IMR-90 (cell line): Measurements from ENCODE around the gene NREP. TPM values are rescaled to one million over a fixed set of nuclear protein-coding genes. Genes with fewer than 3 reads are reported as not detected.

ENCODE experiments used
- ATAC-seq: fragments of 200-7000 bp; cut with Tn5 transposase; 2 replicates; pipeline ENCODE4 v1.9.1; 2020; ENCODE audit warnings: low read depth, mild to moderate bottlenecking, moderate library complexity
- BruUV-seq: library from RNA; stranded (reverse); fragments of 400-500 nt; replicated peaks from 2 replicates; lab custom pipeline; 2021; lab: Mats Ljungman, UMichigan
- CTCF ChIA-PET: fragments of 300-600 bp; formaldehyde crosslinking; extraction: SDS; loops from one replicate; lab custom pipeline; 2021; ENCODE audit warnings: antibody characterized with exemption; lab: Yijun Ruan, JAX
- POLR2A ChIA-PET: fragments of 300-600 bp; sonication (Branson Sonifier 250); formaldehyde crosslinking; loops from one replicate; lab custom pipeline; 2022; ENCODE audit warnings: antibody characterized with exemption; ENCODE audit not compliant: unreplicated experiment; lab: Charles Lee
- DNase-seq: peaks from one replicate; pipeline ENCODE4 v3.0.0; 2013
- H2AFZ ChIP-seq: replicated peaks from 2 replicates; pipeline ENCODE3; 2013; ENCODE audit warnings: low read length, mild to moderate bottlenecking; ENCODE audit not compliant: poor library complexity
- H2AK5ac ChIP-seq: 2 replicates; pipeline ENCODE4 v1.6.1; 2013; ENCODE audit warnings: low read depth, low read length, inconsistent platforms
- H2AK9ac ChIP-seq: replicated peaks from 2 replicates; pipeline ENCODE3; 2013; ENCODE audit warnings: mild to moderate bottlenecking, low read depth, low read length, moderate library complexity; ENCODE audit not compliant: poor library complexity
- H2BK120ac ChIP-seq: 2 replicates; pipeline ENCODE4 v1.6.1; 2013; ENCODE audit warnings: low read depth, low read length, inconsistent platforms
- H2BK15ac ChIP-seq: 3 replicates; pipeline ENCODE4 v1.6.1; 2013; ENCODE audit warnings: low read depth, low read length, inconsistent platforms
- H2BK20ac ChIP-seq: 2 replicates; pipeline ENCODE4 v1.6.1; 2013; ENCODE audit warnings: low read depth, mild to moderate bottlenecking, inconsistent platforms, low read length, moderate library complexity
- H2BK5ac ChIP-seq: 2 replicates; pipeline ENCODE4 v1.6.1; 2013; ENCODE audit warnings: mild to moderate bottlenecking, low read depth, low read length, inconsistent platforms; ENCODE audit not compliant: poor library complexity, severe bottlenecking
- H3K14ac ChIP-seq: replicated peaks from 2 replicates; pipeline ENCODE4 v1.6.1; 2013; ENCODE audit warnings: low read depth, low read length, inconsistent platforms
- H3K18ac ChIP-seq: 2 replicates; pipeline ENCODE4 v1.6.1; 2013; ENCODE audit warnings: low read depth, low read length, control low read depth
- H3K23ac ChIP-seq: 2 replicates; pipeline ENCODE4 v1.6.1; 2013; ENCODE audit warnings: low read depth, low read length, inconsistent platforms
- H3K27ac ChIP-seq: 2 replicates; pipeline ENCODE4 v1.5.1; 2013; ENCODE audit warnings: mild to moderate bottlenecking, control low read depth, low read length; ENCODE audit not compliant: insufficient read depth
- H3K27me3 ChIP-seq: 2 replicates; pipeline ENCODE4 v1.6.1; 2013; ENCODE audit warnings: low read length; ENCODE audit not compliant: control insufficient read depth, insufficient read depth
- H3K36me3 ChIP-seq: 2 replicates; pipeline ENCODE4 v1.6.1; 2013; ENCODE audit warnings: low read length, mixed read lengths; ENCODE audit not compliant: control insufficient read depth, insufficient read depth
- H3K4ac ChIP-seq: 2 replicates; pipeline ENCODE4 v1.6.1; 2013; ENCODE audit warnings: low read depth, low read length, inconsistent platforms
- H3K4me1 ChIP-seq: 2 replicates; pipeline ENCODE4 v1.6.1; 2013; ENCODE audit warnings: low read length, mixed read lengths; ENCODE audit not compliant: control insufficient read depth, insufficient read depth
- H3K4me2 ChIP-seq: 2 replicates; pipeline ENCODE4 v1.6.1; 2013; ENCODE audit warnings: low read depth, mild to moderate bottlenecking, control low read depth, low read length, moderate library complexity
- H3K4me3 ChIP-seq: 2 replicates; pipeline ENCODE4 v1.5.1; 2013; ENCODE audit warnings: low read depth, mild to moderate bottlenecking, control low read depth, low read length, moderate library complexity; ENCODE audit not compliant: insufficient read depth
- H3K56ac ChIP-seq: 2 replicates; pipeline ENCODE4 v1.6.1; 2013; ENCODE audit warnings: low read length, inconsistent platforms; ENCODE audit not compliant: insufficient read depth; ENCODE audit errors: extremely low read depth
- H3K79me1 ChIP-seq, 2 experiments: 2 replicates each; pipeline ENCODE4 v1.6.1; 2013; ENCODE audit warnings: low read length in 2 of 2, inconsistent platforms in 1 of 2, low read depth in 1 of 2
- H3K9ac ChIP-seq: 2 replicates; pipeline ENCODE4 v1.6.1; 2013; ENCODE audit warnings: low read depth, low read length, control low read depth
- H3K9me1 ChIP-seq: 2 replicates; pipeline ENCODE4 v1.6.1; 2013; ENCODE audit warnings: low read length, inconsistent platforms; ENCODE audit not compliant: insufficient read depth
- H3K9me3 ChIP-seq: 2 replicates; pipeline ENCODE4 v1.6.1; 2013; ENCODE audit warnings: low read length; ENCODE audit not compliant: control insufficient read depth, insufficient read depth
- H4K20me1 ChIP-seq: 2 replicates; pipeline ENCODE4 v1.6.1; 2013; ENCODE audit warnings: low read length, inconsistent platforms; ENCODE audit not compliant: insufficient read depth
- H4K5ac ChIP-seq: 2 replicates; pipeline ENCODE4 v1.6.1; 2013; ENCODE audit warnings: mild to moderate bottlenecking, low read depth, low read length, control low read depth
- H4K8ac ChIP-seq, 2 experiments: 2 replicates each; pipeline ENCODE4 v1.6.1; 2013; ENCODE audit warnings: low read depth in 2 of 2, low read length in 2 of 2, control low read depth in 1 of 2, inconsistent platforms in 1 of 2
- H4K91ac ChIP-seq: 2 replicates; pipeline ENCODE4 v1.6.1; 2013; ENCODE audit warnings: low read depth, low read length, inconsistent platforms; ENCODE audit not compliant: insufficient read depth
- BHLHE40 ChIP-seq: fragments of 150-350 bp; IDR thresholded peaks from 2 replicates; pipeline ENCODE4 v1.6.1; 2016; ENCODE audit warnings: mild to moderate bottlenecking, low read depth, low read length
- CEBPB ChIP-seq: IDR thresholded peaks from 2 replicates; pipeline ENCODE4 v1.6.1; 2012; ENCODE audit warnings: low read depth, low read length, improper control_type of control experiment
- CHD1 ChIP-seq: IDR thresholded peaks from 2 replicates; pipeline ENCODE4 v1.6.1; 2012; ENCODE audit warnings: low read depth, low read length, improper control_type of control experiment
- CTCF ChIP-seq: conservative IDR thresholded peaks from 2 replicates; pipeline ENCODE4 v1.5.1; 2012; ENCODE audit warnings: mild to moderate bottlenecking, low read depth, low read length, improper control_type of control experiment
- ELK1 ChIP-seq: fragments of 150-350 bp; IDR thresholded peaks from 2 replicates; pipeline ENCODE4 v1.6.1; 2016; ENCODE audit warnings: low read depth, mild to moderate bottlenecking, low read length, moderate library complexity, borderline replicate concordance
- FOS ChIP-seq: fragments of 150-350 bp; IDR thresholded peaks from 2 replicates; pipeline ENCODE4 v1.6.1; 2016; ENCODE audit warnings: low read depth, low read length
- MAFK ChIP-seq: IDR thresholded peaks from 2 replicates; pipeline ENCODE4 v1.6.1; 2012; ENCODE audit warnings: low read depth, low read length, improper control_type of control experiment
- MAZ ChIP-seq: IDR thresholded peaks from 2 replicates; pipeline ENCODE4 v1.6.1; 2012; ENCODE audit warnings: low read depth, mild to moderate bottlenecking, low read length, improper control_type of control experiment, moderate library complexity, borderline replicate concordance
- MXI1 ChIP-seq: IDR thresholded peaks from 2 replicates; pipeline ENCODE4 v1.6.1; 2012; ENCODE audit warnings: low read depth, mild to moderate bottlenecking, low read length, moderate library complexity, borderline replicate concordance
- NFE2L2 ChIP-seq: fragments of 150-350 bp; IDR thresholded peaks from 2 replicates; pipeline ENCODE4 v1.6.1; 2016; ENCODE audit warnings: low read depth, mild to moderate bottlenecking, low read length
- POLR2A ChIP-seq: IDR thresholded peaks from 2 replicates; pipeline ENCODE4 v1.6.1; 2012; ENCODE audit warnings: mild to moderate bottlenecking, low read depth, low read length
- RAD21 ChIP-seq: IDR thresholded peaks from 2 replicates; pipeline ENCODE4 v1.6.1; 2012; ENCODE audit warnings: low read length, improper control_type of control experiment
- RCOR1 ChIP-seq: IDR thresholded peaks from 2 replicates; pipeline ENCODE4 v1.6.1; 2012; ENCODE audit warnings: mild to moderate bottlenecking, low read length, improper control_type of control experiment; ENCODE audit not compliant: insufficient replicate concordance
- RFX5 ChIP-seq: IDR thresholded peaks from 2 replicates; pipeline ENCODE4 v1.8.0; 2012; ENCODE audit warnings: low read depth, mild to moderate bottlenecking, low read length, moderate library complexity
- SMC3 ChIP-seq: fragments of 150-350 bp; IDR thresholded peaks from 2 replicates; pipeline ENCODE4 v1.6.1; 2016; ENCODE audit warnings: low read depth, mild to moderate bottlenecking, antibody characterized with exemption, low read length, moderate library complexity
- USF2 ChIP-seq: fragments of 150-350 bp; IDR thresholded peaks from 2 replicates; pipeline ENCODE4 v1.6.1; 2017; ENCODE audit warnings: mild to moderate bottlenecking, antibody characterized with exemption, low read length, low read depth
- whole genome bisulfite sequencing, 2 experiments: methylation state at CpG; one replicate each; pipeline versions ENCODE4 v1.1.5 to v1.1.7; 2013; ENCODE audit warnings: missing lambda C conversion rate in 2 of 2; ENCODE audit not compliant: insufficient read length in 1 of 2; ENCODE audit errors: extremely low coverage in 2 of 2; 5-methylcytosine and 5-hydroxymethylcytosine counted together
- dilution Hi-C: fragments of 300-500 bp; cut with HindIII; formaldehyde crosslinking; loops from one replicate; pipeline ENCODE4 v1.14.3; 2018; ENCODE audit warnings: low sequenced_read_pairs; ENCODE audit not compliant: unreplicated experiment
- in situ Hi-C: fragments of 300-500 bp; cut with MboI; formaldehyde crosslinking; loops from 3 replicates; pipeline ENCODE4 v1.14.3; 2019; ENCODE audit warnings: low sequenced_read_pairs, inconsistent platforms, mixed read lengths
- intact Hi-C: fragments of 100-400 bp; cut with micrococcal nuclease; formaldehyde crosslinking; loops from 2 replicates; pipeline ENCODE4 v1.10.0; 2022
- polyA plus RNA-seq, 3 experiments: library from polyadenylated mRNA; depleted of rRNA; stranded (reverse); fragments of >200 nt; gene quantifications; 2 replicates each; pipeline ENCODE4 v1.2.3, GENCODE V29; 2012; ENCODE audit warnings: low replicate concordance in 1 of 3
- total RNA-seq: library from RNA; depleted of rRNA; stranded (reverse); fragments of >200 nt; gene quantifications from 2 replicates; pipeline ENCODE4 v1.2.3, GENCODE V29; 2012

The NREP gene
- total and polyA plus RNA-seq, 2 of the 4 experiments (the other 2 are of a cell fraction): 178 to 277 TPM

- Histone ChIP-seq H2BK120ac (no peak overlapping the region), H2AK9ac (no peak overlapping the region), H3K56ac (no peak overlapping the region), H3K18ac (no peak overlapping the region), H3K9ac (no peak overlapping the region), H4K20me1 (no peaks in the 10 kb centered on the region), H2BK5ac (no peak overlapping the region), H3K4me3 (no peak overlapping the region), H3K4me1 (peaks cover 15% of the 10 kb centered on the region), H3K27ac (no peak overlapping the region), H4K8ac (no peak overlapping the region), H3K9me1 (peaks cover 10% of the 10 kb centered on the region), H2BK15ac (no peak overlapping the region), H2BK20ac (no peak overlapping the region), H3K4ac (no peak overlapping the region), H3K4me2 (no peak overlapping the region), H3K23ac (no peak overlapping the region), H3K36me3 (peaks cover 30% of the 10 kb centered on the region), H3K27me3 (no peaks in the 10 kb centered on the region), H4K91ac (no peak overlapping the region), H3K9me3 (no peaks in the 10 kb centered on the region), H2AK5ac (0 out of 2 replicates have a peak overlapping the region, but pooled peaks have one; percentile 11), H4K5ac (no peak overlapping the region), H3K79me1 (peaks cover 16 to 40% of the 10 kb centered on the region in 2 experiments), H2AFZ (no peak overlapping the region), H3K14ac (no peak overlapping the region)
- ATAC-seq: no peak
- dilution Hi-C loops: no loop called here
- CTCF ChIA-PET: no interaction called here
- WGBS, 2 experiments: no CpG with 5 or more reads among the region's 7 CpGs
- no TSS peak for BruUV-seq
- no peak for DNase-seq
- POLR2A ChIA-PET: no interaction called here
- intact Hi-C loops: no loop called here
- TF ChIP-seq RCOR1 (no peak), NFE2L2 (no peak), POLR2A (no peak), RAD21 (no peak), MAFK (no peak), BHLHE40 (no peak), USF2 (no peak), RFX5 (no peak), CTCF (no peak), ELK1 (no peak), CHD1 (no peak), SMC3 (no peak), CEBPB (no peak), MAZ (no peak), FOS (no peak), MXI1 (no peak)
- in situ Hi-C loops: no loop called here
Measured at GRCh38 chr5:111731638-111732037, 25.4 kb downstream of the NREP start.
